Measurements from ENCODE around the gene MOV10. TPM values are rescaled to one million over a fixed set of nuclear protein-coding genes. Genes with fewer than 3 reads are reported as not detected.

The MOV10 gene
- total and polyA plus RNA-seq, 9 of the 15 experiments (the other 6 are each of a cell fraction or from before 2014, with no cell fraction given): 16.7 to 105 (median 49.5) TPM

DNA sequence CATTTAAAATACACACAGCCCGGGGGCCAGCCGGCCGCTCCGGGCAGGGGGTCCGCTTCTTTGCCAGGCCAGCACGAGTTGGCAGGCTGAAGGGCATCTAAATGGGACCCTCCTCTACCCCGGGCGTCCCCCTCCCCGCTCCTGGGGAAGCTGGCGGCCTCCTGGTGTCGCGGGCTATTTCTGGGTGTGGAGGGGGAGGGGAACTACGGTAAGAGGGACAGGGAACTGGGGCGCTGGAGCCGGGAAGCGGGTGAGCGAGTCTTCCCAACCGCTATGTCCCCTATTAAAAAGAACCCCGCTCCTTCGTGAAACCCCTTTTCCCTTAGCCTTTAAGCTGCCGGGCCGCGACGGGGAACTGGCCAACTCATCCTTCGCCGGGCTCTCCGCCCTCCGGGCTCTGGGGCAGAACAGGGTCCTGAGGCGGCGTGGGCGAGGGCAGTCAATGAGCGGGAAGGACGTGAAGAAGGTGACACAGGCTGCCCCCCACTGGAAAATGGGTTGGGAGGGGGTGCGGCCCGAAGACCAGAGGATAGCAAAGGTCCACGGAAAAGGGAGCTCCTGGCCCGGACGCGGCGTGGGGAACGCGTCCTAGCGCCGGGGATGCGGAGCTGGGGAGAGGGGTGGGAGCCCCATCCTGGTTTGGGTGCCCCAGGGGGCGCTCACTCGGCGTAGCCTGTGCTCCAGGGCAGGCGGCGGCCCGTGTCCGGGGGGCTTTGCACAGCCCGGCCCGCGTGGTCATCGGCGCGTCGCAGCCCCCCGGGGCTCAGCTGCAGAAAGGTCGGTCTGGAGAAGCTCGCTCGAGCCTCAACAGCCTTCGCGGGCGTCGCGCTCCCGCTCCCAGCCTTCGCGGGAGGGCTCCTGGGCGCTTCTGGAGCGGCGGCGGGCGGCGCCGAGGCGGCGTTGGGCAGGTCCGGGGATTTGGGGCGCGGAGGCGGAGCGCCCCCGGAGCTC, 40.1 kb downstream of the MOV10 start (continued):
- TF ChIP-seq ERF (CRISPR knock-in tag; IDR thresholded peaks at IDR 0.05): 0 out of 2 replicates have a peak, but pooled peaks have one; percentile 21
- TF ChIP-seq SAFB2 (IDR thresholded peaks at IDR 0.05; ENCODE audit: borderline replicate concordance, low read depth, low read length, severe bottlenecking): no peak
- TF ChIP-seq, protein P1, sequence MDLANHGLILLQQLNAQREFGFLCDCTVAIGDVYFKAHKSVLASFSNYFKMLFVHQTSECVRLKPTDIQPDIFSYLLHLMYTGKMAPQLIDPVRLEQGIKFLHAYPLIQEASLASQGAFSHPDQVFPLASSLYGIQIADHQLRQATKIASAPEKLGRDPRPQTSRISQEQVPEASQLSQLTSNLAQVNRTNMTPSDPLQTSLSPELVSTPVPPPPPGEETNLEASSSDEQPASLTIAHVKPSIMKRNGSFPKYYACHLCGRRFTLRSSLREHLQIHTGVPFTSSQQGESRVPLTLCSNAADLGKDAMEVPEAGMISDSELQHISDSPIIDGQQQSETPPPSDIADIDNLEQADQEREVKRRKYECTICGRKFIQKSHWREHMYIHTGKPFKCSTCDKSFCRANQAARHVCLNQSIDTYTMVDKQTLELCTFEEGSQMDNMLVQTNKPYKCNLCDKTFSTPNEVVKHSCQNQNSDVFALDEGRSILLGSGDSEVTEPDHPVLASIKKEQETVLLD (IDR thresholded peaks at IDR 0.05): 0 out of 2 replicates have a peak, but pooled peaks have one; percentile 48
- TF ChIP-seq, protein P2, sequence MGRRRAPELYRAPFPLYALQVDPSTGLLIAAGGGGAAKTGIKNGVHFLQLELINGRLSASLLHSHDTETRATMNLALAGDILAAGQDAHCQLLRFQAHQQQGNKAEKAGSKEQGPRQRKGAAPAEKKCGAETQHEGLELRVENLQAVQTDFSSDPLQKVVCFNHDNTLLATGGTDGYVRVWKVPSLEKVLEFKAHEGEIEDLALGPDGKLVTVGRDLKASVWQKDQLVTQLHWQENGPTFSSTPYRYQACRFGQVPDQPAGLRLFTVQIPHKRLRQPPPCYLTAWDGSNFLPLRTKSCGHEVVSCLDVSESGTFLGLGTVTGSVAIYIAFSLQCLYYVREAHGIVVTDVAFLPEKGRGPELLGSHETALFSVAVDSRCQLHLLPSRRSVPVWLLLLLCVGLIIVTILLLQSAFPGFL (CRISPR knock-in tag; IDR thresholded peaks at IDR 0.05): no peak
- no peak for TF ChIP-seq PPARD (CRISPR knock-in tag; IDR thresholded peaks at IDR 0.05)
- no peak for TF ChIP-seq ZNF384 (IDR thresholded peaks at IDR 0.05; ENCODE audit: low read depth, low read length)
- peak; percentile 17 for TF ChIP-seq SP1 (CRISPR knock-in tag; IDR thresholded peaks at IDR 0.05)
- TF ChIP-seq, protein P3, sequence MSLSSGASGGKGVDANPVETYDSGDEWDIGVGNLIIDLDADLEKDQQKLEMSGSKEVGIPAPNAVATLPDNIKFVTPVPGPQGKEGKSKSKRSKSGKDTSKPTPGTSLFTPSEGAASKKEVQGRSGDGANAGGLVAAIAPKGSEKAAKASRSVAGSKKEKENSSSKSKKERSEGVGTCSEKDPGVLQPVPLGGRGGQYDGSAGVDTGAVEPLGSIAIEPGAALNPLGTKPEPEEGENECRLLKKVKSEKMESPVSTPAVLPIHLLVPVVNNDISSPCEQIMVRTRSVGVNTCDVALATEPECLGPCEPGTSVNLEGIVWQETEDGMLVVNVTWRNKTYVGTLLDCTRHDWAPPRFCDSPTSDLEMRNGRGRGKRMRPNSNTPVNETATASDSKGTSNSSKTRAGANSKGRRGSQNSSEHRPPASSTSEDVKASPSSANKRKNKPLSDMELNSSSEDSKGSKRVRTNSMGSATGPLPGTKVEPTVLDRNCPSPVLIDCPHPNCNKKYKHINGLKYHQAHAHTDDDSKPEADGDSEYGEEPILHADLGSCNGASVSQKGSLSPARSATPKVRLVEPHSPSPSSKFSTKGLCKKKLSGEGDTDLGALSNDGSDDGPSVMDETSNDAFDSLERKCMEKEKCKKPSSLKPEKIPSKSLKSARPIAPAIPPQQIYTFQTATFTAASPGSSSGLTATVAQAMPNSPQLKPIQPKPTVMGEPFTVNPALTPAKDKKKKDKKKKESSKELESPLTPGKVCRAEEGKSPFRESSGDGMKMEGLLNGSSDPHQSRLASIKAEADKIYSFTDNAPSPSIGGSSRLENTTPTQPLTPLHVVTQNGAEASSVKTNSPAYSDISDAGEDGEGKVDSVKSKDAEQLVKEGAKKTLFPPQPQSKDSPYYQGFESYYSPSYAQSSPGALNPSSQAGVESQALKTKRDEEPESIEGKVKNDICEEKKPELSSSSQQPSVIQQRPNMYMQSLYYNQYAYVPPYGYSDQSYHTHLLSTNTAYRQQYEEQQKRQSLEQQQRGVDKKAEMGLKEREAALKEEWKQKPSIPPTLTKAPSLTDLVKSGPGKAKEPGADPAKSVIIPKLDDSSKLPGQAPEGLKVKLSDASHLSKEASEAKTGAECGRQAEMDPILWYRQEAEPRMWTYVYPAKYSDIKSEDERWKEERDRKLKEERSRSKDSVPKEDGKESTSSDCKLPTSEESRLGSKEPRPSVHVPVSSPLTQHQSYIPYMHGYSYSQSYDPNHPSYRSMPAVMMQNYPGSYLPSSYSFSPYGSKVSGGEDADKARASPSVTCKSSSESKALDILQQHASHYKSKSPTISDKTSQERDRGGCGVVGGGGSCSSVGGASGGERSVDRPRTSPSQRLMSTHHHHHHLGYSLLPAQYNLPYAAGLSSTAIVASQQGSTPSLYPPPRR (CRISPR knock-in tag; IDR thresholded peaks at IDR 0.05; ENCODE audit: borderline replicate concordance): no peak
- TF ChIP-seq ZFP30 (CRISPR knock-in tag; IDR thresholded peaks at IDR 0.05; ENCODE audit: borderline replicate concordance): no peak
- no peak for TF ChIP-seq KLF16 (IDR thresholded peaks at IDR 0.05)
- no peak for TF ChIP-seq CBX5 (IDR thresholded peaks at IDR 0.05; ENCODE audit: borderline replicate concordance, low read depth)
- TF ChIP-seq CREBBP (IDR thresholded peaks at IDR 0.05; ENCODE audit: low read depth, low read length): no peak
- peak; percentile 18; the same call in 1 of the 2 replicates for TF ChIP-seq XRCC5 (IDR thresholded peaks at IDR 0.05; ENCODE audit: low read depth, low read length)
- no peak for TF ChIP-seq HNRNPH1 (optimal IDR thresholded peaks at IDR 0.05; ENCODE audit: low read depth, low read length)
- TF ChIP-seq CC2D1A (IDR thresholded peaks at IDR 0.05): no peak
- TF ChIP-seq, protein P4, sequence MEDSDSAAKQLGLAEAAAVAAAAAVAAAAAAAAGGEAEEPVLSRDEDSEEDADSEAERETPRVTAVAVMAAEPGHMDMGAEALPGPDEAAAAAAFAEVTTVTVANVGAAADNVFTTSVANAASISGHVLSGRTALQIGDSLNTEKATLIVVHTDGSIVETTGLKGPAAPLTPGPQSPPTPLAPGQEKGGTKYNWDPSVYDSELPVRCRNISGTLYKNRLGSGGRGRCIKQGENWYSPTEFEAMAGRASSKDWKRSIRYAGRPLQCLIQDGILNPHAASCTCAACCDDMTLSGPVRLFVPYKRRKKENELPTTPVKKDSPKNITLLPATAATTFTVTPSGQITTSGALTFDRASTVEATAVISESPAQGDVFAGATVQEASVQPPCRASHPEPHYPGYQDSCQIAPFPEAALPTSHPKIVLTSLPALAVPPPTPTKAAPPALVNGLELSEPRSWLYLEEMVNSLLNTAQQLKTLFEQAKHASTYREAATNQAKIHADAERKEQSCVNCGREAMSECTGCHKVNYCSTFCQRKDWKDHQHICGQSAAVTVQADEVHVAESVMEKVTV (CRISPR knock-in tag; IDR thresholded peaks at IDR 0.05): no peak
